Measurements from ENCODE around the gene TAS2R60. TPM values are rescaled to one million over a fixed set of nuclear protein-coding genes. Genes with fewer than 3 reads are reported as not detected.
"Not testable (repeated sequence)": the region's sequence is repeated elsewhere in the genome, so short reads cannot be mapped to it uniquely, and the experiment has no call there.

TAS2R60 gene
- polyA plus RNA-seq, 4 donors = not detected

DNA sequence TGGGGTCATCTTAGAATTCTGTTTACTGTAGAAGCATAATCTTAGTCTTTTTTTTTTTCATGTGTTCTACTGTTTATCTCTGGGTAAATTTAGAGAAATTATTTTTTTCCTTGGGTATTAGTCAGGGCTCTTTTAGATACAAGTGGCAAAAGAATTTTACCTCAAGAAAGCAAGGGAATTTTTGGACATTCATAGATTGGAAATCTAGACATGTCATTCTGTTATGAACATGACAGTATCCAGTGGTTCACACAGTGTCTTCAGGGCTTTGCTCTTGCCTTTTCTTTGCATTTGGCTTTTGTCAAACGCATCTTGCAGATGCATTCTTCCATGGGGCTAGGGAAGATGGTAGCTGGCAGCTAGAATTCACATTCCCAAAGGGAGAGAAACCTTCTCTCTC lies 20.7 kb downstream of the TAS2R60 start:
- DNase-seq (ENCODE audit: low read depth in 4 of 4, low spot score in 2 of 4) = no peak

DNA sequence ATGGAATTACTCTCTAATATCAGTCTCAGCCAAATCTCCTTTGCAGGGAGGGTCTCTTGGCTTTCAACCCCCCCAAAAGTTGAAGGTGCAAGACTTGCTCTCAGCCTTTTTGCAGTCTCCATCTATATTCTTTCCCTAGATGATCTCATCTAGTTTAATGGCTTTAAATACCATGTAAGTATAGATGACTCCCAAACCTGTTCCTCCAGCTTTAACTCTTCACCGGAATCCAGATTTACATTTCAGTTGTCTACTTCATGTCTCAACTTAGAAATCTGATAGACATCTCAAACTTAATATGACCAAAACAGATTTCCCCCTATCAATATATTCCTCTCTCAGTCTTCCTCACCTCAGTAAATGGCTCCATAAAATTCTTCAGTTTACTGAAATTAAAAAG lies 24.5 kb downstream of the TAS2R60 start:
- DNase-seq (ENCODE audit: low read depth in 4 of 4, low spot score in 2 of 4) = no peak

DNA sequence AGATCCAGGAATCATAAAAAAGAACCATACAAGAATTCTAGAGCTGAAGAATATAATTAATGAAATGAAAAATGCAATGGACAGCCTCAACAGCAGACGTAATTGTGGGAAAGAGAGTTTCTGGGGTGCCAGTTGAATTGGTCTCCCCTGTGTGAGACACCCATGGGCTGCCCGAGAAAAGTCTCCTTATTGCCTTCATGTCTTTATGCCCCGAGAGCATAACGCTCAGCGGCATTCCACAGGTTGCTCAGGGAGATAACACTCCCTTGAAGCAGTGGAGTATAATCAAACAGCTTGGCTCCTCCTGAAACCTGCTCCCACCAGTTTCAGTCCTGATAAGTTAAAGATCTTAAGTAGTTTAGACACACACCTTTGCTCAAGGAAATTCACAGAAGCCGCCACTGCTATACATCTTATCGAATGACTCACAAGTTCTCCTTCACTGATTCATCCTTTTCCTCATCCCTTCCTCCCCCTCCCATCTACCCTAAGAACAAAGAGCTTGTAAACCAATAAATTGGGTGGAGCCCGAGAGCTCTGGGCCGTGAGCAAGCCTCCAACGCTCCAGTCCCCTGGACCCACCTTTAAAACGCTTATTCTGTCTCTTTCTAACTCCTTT lies 28.9 kb downstream of the TAS2R60 start:
- DNase-seq (ENCODE audit: low read depth in 4 of 4, low spot score in 2 of 4) = not testable (repeated sequence)

DNA sequence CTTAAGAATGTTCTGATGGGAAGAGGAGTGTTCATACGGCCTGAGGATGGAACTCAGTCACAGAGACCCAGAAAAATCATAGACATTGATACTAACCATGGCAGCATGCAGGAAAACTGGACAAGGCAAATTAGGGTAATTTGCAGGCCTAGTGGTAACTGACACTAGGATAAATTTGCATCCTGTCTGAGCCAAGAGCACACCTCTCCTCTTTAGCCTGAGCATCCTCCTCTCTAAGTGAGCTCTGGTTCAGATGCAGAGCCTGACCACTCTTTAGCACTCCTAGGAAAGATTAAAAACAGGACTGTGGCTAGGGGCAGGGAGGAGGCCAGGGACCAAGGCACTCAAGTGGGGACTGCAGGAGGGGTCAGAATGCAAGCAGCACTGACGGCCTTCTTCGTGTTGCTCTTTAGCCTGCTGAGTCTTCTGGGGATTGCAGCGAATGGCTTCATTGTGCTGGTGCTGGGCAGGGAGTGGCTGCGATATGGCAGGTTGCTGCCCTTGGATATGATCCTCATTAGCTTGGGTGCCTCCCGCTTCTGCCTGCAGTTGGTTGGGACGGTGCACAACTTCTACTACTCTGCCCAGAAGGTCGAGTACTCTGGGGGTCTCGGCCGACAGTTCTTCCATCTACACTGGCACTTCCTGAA lies 34.4 kb downstream of the TAS2R60 start, which contains the start of gene TAS2R41:
TAS2R41 (plus strand) TSS at position 373 of the 650 bp plus-strand sequence; CDS start at position 373, 0 bp downstream.
- DNase-seq (ENCODE audit: low read depth in 4 of 4, low spot score in 2 of 4) = no peak

DNA sequence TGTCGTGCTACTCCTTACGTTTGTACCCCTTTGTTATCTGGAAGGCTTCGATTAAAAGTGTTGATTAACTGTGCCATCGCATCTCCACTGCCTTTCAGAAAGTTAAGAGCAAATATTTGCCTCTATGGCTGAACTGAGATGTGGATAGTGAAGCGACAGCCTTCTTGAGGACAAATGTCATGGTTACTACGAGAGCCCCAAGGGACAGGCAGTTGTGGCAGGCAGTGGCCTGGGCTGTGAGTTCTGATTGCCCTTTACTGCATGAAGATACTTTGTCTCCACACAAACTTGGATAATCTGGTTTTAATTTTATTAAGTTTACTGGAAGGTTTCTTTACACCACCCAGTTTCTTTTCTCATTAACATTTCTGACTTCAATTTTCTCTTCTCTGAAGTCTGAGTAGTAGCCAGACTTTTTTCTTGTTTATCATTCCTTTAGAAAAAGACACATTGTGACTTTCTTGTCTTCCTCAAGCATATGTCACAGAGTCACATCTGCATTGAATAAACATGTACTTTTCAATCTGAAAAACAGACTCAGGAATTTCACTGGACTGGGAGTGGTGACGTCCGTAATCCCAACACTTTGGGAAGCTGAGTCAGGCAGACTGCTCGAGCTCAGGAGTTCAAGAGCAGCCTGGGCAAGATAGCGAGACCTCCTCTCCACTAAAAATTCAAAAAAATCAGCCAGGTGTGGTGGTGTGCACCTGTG lies 36.0 kb downstream of the TAS2R60 start:
- DNase-seq (ENCODE audit: low read depth in 4 of 4, low spot score in 2 of 4) = no peak

DNA sequence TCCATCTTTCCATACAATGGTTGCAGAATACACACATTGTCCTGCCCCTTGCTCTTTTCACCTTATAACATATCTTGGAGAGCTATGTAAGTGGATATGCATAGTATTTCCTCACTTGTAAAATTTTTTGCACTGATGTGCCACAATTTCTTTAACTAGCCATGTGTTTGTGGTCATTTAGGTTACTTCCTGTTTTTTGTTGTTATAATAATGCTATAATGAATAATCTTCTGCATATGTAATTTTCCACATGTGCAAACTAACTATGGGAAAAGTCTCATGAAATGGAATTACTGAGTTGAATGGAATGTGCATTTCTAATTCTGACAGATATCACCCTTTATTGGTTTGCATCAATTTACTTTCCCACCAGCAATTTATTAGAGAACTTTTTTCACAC lies 37.2 kb downstream of the TAS2R60 start:
- DNase-seq (ENCODE audit: low read depth in 4 of 4, low spot score in 2 of 4) = no peak

DNA sequence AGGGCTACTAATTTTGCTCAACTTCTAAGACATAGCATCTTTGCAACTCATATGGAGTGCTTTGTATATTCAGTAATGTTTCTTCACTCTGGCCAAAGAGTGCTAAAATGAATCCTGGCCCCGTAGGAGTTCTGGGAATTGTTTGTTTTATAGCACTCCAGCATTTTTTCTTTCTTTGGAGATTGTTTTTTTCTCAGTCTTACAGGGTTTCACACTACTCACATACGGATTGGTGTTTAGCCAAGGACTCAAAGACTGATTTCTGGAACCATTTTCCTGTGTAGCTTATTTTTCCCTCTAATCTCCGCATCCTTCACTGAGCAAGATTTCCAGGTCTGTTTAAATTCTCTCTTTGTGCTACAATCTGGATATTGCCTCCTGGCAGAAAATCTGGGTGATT lies 40.9 kb downstream of the TAS2R60 start:
- no peak for DNase-seq (ENCODE audit: low read depth in 4 of 4, low spot score in 2 of 4)

DNA sequence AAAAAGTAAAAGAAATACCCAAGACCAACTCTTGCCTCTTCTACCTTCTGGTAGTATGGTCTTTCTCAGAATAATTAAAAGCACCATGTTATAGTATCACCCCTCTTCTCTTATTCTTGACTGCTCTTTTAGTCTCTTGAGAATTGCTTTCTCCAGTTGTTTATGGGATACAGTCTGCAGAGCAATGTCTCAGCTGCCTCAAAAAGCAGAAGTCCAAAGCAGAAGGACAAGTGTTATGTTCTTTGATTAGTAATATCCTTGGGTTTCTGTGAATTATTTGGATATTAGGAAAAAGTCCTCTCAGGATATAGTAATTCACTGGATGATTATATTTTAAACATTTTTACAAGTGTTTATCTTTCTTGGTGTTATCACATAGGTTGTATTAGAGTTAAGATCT lies 41.8 kb downstream of the TAS2R60 start:
- DNase-seq (ENCODE audit: low read depth in 4 of 4, low spot score in 2 of 4) = no peak

DNA sequence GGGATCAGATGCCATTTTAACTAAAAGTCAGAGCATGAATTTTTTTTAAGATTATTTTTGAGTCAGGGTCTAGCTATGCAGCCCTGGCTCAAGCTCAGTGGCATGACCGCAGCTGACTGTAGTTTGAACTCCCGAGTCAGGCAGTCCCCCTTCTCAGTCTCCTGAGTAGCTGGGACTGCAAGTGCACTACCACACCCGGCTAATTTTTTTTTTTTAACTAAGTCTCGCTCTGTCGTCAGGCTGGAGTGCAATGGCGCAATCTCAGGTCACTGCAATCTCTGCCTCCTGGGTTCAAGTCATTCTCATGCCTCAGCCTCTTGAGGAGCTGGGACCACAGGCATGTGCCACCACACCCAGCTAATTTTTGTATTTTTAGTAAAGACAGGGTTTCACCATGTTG lies 42.2 kb downstream of the TAS2R60 start:
- no peak for DNase-seq (ENCODE audit: low read depth in 4 of 4, low spot score in 2 of 4)

DNA sequence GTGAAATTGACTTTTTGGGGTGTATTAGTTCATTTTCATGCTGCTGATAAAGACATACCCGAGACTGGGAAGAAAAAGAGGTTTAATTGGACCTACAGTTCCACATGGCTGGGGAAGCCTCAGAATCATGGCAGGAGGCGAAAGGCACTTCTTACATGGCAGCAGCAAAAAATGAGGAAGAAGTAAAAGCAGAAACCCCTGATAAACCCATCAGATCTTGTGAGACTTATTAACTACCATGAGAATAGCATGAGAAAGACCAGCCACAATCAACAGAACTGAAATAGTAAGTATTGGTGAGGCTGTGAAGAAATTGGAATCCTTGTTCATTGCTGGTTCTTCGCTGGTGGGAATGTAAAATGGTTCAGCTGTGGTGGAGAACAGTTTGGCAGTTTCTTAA lies 43.0 kb downstream of the TAS2R60 start:
- not testable (repeated sequence) for DNase-seq (ENCODE audit: low read depth in 4 of 4, low spot score in 2 of 4)

DNA sequence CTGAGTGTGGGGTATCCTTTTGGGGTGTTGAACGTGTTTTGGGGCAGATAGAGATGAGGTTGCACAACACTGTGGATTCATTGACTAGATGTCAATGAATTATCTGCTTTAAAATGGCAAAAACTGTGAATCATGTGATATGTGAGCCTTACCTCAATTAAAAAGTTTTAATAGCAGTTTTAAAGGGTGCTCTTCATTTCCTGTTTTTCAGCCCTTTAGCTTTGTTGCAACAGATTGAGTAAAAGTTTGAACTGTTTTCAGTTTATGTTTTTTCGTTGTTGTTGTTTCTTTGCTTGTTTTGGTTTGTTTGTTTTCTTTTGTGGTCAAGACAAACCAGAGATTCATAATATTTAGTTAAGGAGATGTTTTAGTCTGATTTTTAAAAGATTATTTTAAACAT lies 43.8 kb downstream of the TAS2R60 start:
- no peak for DNase-seq (ENCODE audit: low read depth in 4 of 4, low spot score in 2 of 4)

DNA sequence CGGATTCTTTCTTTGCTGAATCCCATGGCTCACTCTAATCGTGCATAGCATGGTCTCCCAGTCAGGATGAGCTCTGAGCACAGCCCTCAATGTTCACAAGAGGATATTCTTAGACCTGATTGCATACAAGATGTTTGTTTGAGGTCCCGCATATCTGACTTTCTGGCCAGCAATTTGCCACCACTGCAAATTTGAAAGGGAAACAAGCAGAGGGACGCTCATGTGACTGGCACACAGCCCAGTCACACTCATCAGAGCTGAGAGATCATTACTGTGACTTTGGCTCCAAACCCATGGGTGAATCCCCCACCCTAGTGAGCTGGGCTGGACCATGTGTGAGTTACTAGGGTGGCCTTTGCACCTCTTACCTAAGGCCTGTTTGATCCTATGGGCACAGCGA lies 44.3 kb downstream of the TAS2R60 start:
- DNase-seq (ENCODE audit: low read depth in 4 of 4, low spot score in 2 of 4) = no peak

DNA sequence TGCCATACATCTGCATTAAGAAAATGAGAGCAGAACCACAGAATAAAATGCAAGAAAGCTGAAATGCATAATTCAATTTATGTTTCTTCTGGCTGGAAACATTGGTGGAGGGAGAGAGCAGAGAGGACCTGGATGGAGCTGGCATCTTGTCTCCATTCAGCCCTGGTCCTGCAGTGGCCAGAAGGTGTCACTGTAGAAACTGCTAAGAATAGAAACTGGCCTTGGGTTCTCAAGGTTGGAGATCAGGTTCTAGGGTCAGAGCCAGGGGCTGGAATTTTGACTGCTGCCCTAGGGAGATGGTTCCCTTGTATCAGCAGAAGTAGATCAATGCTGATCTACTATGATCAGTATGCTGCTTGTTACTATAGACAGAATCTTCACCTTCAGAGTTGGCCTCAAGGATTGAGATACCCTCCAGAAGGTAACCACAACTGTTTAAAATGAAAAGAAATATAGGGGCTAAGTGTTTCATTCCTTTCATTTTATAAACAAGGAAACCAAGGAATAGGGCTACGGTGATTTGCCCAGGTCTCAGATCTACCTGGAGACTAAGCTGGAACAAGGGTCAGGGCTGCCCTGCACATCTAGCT lies 47.6 kb downstream of the TAS2R60 start:
- no peak for DNase-seq (ENCODE audit: low read depth in 4 of 4, low spot score in 2 of 4)

DNA sequence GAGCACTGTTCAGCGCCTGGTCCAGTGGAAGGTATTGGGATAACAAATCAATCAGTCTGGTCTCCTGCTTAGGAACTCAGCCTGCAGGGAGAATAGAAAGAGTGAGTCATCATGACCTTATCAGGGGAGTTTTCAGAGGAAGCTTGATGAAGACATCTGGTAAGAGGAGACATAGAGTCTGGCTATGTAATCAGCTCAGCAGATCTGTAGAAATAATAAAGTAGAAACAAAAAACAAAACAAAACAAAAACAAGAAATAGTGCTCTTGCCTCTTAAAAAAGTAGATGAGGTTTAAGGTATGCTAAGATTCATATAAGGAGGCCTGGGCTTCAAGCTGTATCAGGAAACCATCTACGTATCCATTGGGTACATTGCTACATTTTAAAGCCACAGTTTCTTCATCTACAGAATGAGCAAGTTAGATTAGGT lies 48.8 kb downstream of the TAS2R60 start:
- no peak for DNase-seq (ENCODE audit: low read depth in 4 of 4, low spot score in 2 of 4)

DNA sequence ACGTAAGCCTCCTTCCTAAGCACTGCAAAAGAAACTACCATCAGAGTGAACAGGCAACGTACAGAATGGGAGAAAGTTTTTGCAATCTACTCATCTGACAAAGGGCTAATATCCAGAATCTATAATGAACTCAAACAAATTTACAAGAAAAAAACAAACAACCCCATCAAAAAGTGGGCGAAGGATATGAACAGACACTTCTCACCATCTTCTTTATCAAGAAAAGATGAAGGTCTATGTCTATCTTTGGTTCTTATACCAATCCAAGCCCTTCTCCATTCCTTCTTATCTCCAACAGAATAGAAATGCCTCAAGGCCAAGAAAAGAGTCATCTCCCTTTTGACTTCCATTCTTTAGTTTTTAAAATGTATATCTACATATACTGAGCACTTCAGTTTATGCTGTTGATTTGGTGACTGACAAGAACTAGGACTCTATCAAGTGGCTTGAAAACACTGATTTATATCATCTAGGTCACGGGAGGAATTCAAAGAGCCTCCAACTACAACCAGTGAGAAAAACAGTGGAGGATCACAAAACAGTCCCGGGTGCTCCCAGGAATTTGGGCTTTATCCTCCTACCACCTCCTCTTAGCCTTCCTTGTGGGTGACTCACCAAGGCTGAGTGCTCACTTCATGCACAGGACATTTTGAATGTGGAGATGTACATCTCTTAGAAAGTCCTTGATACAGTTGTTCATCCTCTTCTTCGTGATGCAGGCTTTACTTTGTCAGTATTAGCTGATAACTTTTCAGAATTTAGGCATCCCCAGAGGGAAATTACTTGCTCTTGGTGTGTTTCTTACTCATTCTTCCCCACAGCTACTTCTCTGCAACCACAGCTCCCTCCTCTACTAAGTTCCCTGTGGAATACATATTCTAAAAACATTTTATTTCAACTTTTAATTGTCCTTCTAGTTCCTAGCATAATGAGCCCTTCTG lies 49.8 kb downstream of the TAS2R60 start:
- no peak for DNase-seq (ENCODE audit: low read depth in 4 of 4, low spot score in 2 of 4)

DNA sequence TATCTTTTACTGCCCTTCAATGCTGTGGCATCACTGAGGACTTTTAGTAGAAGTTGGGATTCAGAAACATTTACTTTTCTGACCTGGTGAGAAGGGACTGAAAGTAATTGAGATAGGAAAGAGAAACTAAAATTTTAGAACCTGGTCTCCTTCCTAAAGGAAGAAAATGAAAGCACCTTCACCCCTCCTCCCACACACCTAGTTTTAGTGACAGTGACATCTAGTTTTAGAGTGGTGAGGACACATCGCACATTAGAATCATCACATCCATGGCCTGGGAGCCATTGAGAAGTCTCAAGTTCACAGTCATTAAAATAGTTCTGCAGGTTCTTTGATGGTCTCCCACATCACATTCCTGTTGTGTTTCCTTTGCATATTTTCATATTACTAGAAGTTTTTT lies 50.5 kb downstream of the TAS2R60 start:
- DNase-seq (ENCODE audit: low read depth in 4 of 4, low spot score in 2 of 4) = no peak
